GM12878 (cell line): ENCODE data around the gene SETD5. TPM values are rescaled to one million over a fixed set of nuclear protein-coding genes. Genes with fewer than 3 reads are reported as not detected.

Experiments
- ASH2L ChIP-seq: fragments of 300-600, 200-600 bp; sonication (generic); IDR thresholded peaks from 2 replicates; pipeline ENCODE4 v1.6.1; 2017; ENCODE audit warnings: low read depth, mild to moderate bottlenecking, borderline replicate concordance
- EED ChIP-seq: sonication (generic); IDR thresholded peaks from 2 replicates; pipeline ENCODE4 v1.6.1; 2016; ENCODE audit warnings: antibody characterized with exemption, low read depth
- MEF2B ChIP-seq: fragments of 450-650 bp; IDR thresholded peaks from 2 replicates; pipeline ENCODE4 v1.6.1; 2018; ENCODE audit warnings: mild to moderate bottlenecking, moderate library complexity; ENCODE audit not compliant: partially characterized antibody, poor library complexity, severe bottlenecking
- MTA2 ChIP-seq: fragments of 450-650 bp; IDR thresholded peaks from 2 replicates; pipeline ENCODE4 v1.6.1; 2016; ENCODE audit warnings: low read depth, mild to moderate bottlenecking, moderate library complexity
- SUZ12 ChIP-seq: fragments of 200-600 bp; sonication (generic); IDR thresholded peaks from one replicate; pipeline ENCODE4 v1.6.1; 2018; ENCODE audit warnings: antibody characterized with exemption, mild to moderate bottlenecking; ENCODE audit not compliant: unreplicated experiment
- ZNF592 ChIP-seq: fragments of 450-650 bp; IDR thresholded peaks from 2 replicates; pipeline ENCODE4 v1.6.1; 2017; ENCODE audit warnings: mild to moderate bottlenecking, moderate library complexity
- ZNF687 ChIP-seq: fragments of 450-650 bp; IDR thresholded peaks from 2 replicates; pipeline ENCODE4 v1.6.1; 2017; ENCODE audit warnings: mild to moderate bottlenecking, moderate library complexity
- polyA plus RNA-seq, 11 experiments: library from polyadenylated mRNA; depleted of rRNA in 4 of 11; unstranded in 6 of 11; stranded (reverse) in 5 of 11; fragments of >200 nt; fragmentation: Nextera tagmentation in 4 of 11; fragmentation: Illumina TruSeq in 1 of 11; extraction: Ambion mirVana in 4 of 11; extraction: Trizol in 1 of 11; gene quantifications; 1 replicate in 1 of 11; 2 replicates in 10 of 11; pipeline versions ENCODE4 v1.2.1 to v1.2.3, GENCODE V29; 2011 to 2016; ENCODE audit warnings: inconsistent platforms in 2 of 11, missing spikeins in 2 of 11, low read depth in 1 of 11
- total RNA-seq, 4 experiments: library from RNA; depleted of rRNA in 3 of 4; stranded (reverse); fragments of >200 nt in 3 of 4; fragmentation: Illumina TruSeq in 1 of 4; extraction: Trizol in 1 of 4; gene quantifications; 2 replicates each; pipeline versions ENCODE4 v1.2.1 to v1.2.3, GENCODE V29; 2013 to 2021

SETD5 gene
- total and polyA plus RNA-seq, 10 of the 15 experiments (the other 5 are each of a cell fraction or from before 2014, with no cell fraction given) = 8.2 to 94.0 (median 55.4) TPM

- TF ChIP-seq ZNF592 (no peak), MEF2B (no peak), EED (no peak), ZNF687 (no peak), ASH2L (no peak), MTA2 (no peak), SUZ12 (no peak)
These were observed 115.1 kb downstream of the SETD5 start (continued) for GRCh38 chr3:9512456-9513045.
